Measurements from ENCODE around the gene IL36RN.

DNA sequence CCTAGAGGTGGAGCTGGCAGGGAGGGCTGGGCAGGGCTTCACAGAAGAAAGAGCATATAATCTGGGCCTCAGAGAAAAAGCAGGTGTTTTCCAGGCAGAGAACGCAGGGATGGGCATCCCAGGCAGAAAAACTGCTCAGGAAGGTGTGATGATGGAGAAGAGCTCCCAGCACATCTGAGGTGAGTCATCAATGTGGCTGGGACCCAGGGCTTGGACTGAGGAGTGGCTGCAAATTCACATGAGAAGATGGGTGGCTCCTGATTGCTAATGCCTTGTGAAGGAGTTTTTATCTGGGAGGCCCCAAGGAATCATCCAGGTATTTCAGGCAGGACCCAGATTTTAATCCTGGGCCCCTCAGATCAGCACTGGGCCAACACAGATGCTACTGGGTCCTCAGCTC lies 18.9 kb downstream of the IL36RN start:
- TF ChIP-seq, protein P1, sequence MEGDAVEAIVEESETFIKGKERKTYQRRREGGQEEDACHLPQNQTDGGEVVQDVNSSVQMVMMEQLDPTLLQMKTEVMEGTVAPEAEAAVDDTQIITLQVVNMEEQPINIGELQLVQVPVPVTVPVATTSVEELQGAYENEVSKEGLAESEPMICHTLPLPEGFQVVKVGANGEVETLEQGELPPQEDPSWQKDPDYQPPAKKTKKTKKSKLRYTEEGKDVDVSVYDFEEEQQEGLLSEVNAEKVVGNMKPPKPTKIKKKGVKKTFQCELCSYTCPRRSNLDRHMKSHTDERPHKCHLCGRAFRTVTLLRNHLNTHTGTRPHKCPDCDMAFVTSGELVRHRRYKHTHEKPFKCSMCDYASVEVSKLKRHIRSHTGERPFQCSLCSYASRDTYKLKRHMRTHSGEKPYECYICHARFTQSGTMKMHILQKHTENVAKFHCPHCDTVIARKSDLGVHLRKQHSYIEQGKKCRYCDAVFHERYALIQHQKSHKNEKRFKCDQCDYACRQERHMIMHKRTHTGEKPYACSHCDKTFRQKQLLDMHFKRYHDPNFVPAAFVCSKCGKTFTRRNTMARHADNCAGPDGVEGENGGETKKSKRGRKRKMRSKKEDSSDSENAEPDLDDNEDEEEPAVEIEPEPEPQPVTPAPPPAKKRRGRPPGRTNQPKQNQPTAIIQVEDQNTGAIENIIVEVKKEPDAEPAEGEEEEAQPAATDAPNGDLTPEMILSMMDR (conservative IDR thresholded peaks at IDR 0.05 in 1 of 2, IDR thresholded peaks at IDR 0.05 in 1 of 2; ENCODE audit: extremely low read depth in 1 of 2, insufficient read depth in 1 of 2, low read depth in 1 of 2, low read length in 2 of 2): no peak
- TF ChIP-seq EZH2 (IDR thresholded peaks at IDR 0.05; ENCODE audit: borderline replicate concordance, low read length): no peak

Measured in mammary epithelial cell (primary cell).